A549 treated with Mapracorat at 1 μM for 4 hours (cell line): ENCODE measurements around the gene CDK16. TPM values are rescaled to one million over a fixed set of nuclear protein-coding genes. Genes with fewer than 3 reads are reported as not detected.

Source experiments
- total RNA-seq: library from RNA; stranded (reverse); fragments of 200-300 nt; extraction: Qiagen RNA extraction; gene quantifications from 5 replicates; pipeline ENCODE4 v1.2.3, GENCODE V29; 2022

Gene CDK16
- total RNA-seq = 93.7 to 115 TPM (median 107 TPM) in 5 replicates

GRCh38 chrX:47218280-47218919 lies at the start of gene CDK16:
Gene CDK16, plus strand, starts transcription at chrX:47218681. Its CDS starts 4,877 bp downstream, at chrX:47223558.

GRCh38 chrX:47193475-47194193 lies 24.8 kb upstream of the CDK16 start, which contains the start of gene UBA1:
Gene UBA1, plus strand, starts transcription at chrX:47193829. Its CDS starts 4,974 bp downstream, at chrX:47198803.

DNA sequence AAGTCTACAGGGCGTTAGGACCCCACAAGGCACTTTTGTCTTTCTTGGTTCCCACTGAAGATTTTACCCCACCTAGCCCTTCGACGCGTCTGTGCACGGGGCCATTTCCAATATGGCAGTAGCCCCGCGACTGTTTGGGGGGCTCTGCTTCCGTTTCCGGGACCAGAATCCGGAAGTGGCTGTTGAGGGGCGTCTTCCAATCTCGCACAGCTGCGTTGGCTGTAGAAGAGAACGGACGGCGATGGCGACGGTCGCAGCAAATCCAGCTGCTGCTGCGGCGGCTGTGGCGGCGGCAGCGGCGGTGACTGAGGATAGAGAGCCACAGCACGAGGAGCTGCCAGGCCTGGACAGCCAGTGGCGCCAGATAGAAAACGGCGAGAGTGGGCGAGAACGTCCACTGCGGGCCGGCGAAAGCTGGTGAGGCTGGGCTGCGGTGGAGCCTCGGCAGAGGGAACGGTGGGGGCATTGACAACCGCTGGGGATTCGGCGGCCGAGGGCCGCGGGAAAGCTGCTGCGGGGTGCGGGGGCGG lies 14.4 kb downstream of the CDK16 start, which contains the start of gene USP11:
Gene USP11, plus strand, starts transcription at position 207 of the 530 bp plus-strand sequence. Its CDS starts 35 bp downstream, at position 242.

Other genes starting within 250 kb of the CDK16 start
- not detected in 5 replicates for gene RGN, start 140.2 kb upstream of the CDK16 start, total RNA-seq
- gene NDUFB11, start 74.0 kb upstream of the CDK16 start, total RNA-seq = 149 to 178 TPM (median 169 TPM) in 5 replicates
- 30.4 to 44.1 TPM (median 39.0 TPM) in 5 replicates for gene RBM10, start 73.5 kb upstream of the CDK16 start, total RNA-seq
- gene UBA1, start 24.9 kb upstream of the CDK16 start, total RNA-seq = 162 to 201 TPM (median 186 TPM) in 5 replicates
- 49.0 to 58.5 TPM (median 53.2 TPM) in 5 replicates for gene USP11, start 14.3 kb downstream of the CDK16 start, total RNA-seq
- not detected in 5 replicates for gene ZNF157, start 151.9 kb downstream of the CDK16 start, total RNA-seq